ENCODE results near the gene FBXO44.

The FBXO44 gene

DNA sequence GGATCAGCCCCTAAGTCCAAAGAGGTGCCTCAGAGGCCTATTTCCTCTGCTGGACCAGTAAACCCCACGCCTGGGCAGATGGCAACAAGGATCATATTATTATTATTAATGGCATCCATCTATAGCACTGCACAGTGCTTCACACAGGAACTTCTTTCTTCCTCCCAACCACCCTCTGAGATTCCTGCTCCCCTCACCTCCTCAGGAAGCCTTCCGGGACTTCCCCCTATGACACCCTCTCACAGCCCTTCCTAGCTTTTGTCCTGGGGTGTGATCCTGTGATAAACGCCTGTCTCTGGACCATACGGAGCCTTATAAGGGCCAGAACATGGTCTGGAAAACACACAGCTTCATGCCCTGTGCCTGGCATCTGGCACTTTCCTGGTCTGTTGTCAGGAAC, 3.7 kb upstream of the FBXO44 start:
- TF ChIP-seq, protein P1, sequence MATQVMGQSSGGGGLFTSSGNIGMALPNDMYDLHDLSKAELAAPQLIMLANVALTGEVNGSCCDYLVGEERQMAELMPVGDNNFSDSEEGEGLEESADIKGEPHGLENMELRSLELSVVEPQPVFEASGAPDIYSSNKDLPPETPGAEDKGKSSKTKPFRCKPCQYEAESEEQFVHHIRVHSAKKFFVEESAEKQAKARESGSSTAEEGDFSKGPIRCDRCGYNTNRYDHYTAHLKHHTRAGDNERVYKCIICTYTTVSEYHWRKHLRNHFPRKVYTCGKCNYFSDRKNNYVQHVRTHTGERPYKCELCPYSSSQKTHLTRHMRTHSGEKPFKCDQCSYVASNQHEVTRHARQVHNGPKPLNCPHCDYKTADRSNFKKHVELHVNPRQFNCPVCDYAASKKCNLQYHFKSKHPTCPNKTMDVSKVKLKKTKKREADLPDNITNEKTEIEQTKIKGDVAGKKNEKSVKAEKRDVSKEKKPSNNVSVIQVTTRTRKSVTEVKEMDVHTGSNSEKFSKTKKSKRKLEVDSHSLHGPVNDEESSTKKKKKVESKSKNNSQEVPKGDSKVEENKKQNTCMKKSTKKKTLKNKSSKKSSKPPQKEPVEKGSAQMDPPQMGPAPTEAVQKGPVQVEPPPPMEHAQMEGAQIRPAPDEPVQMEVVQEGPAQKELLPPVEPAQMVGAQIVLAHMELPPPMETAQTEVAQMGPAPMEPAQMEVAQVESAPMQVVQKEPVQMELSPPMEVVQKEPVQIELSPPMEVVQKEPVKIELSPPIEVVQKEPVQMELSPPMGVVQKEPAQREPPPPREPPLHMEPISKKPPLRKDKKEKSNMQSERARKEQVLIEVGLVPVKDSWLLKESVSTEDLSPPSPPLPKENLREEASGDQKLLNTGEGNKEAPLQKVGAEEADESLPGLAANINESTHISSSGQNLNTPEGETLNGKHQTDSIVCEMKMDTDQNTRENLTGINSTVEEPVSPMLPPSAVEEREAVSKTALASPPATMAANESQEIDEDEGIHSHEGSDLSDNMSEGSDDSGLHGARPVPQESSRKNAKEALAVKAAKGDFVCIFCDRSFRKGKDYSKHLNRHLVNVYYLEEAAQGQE (IDR thresholded peaks at IDR 0.05; ENCODE audit: insufficient read depth in 1 of 2, low read depth in 2 of 2, low read length in 2 of 2): no peak
- no peak for TF ChIP-seq TAF1 (IDR thresholded peaks at IDR 0.05; ENCODE audit: borderline replicate concordance, insufficient read depth, low read length)
- no peak for TF ChIP-seq POLR2AphosphoS5 (IDR thresholded peaks at IDR 0.05; ENCODE audit: low read depth, low read length)
- TF ChIP-seq FOXP2 (optimal IDR thresholded peaks at IDR 0.05; ENCODE audit: borderline replicate concordance, extremely low read depth, extremely low read length, insufficient read depth): no peak
- no peak for TF ChIP-seq SIN3A (IDR thresholded peaks at IDR 0.05; ENCODE audit: borderline replicate concordance, insufficient read depth, low read length)

GRCh38 chr1:11652203-11652780, 2.4 kb upstream of the FBXO44 start:
- TF ChIP-seq TAF1 (IDR thresholded peaks at IDR 0.05; ENCODE audit: borderline replicate concordance, insufficient read depth, low read length): no peak
- no peak for TF ChIP-seq POLR2AphosphoS5 (IDR thresholded peaks at IDR 0.05; ENCODE audit: low read depth, low read length)
- TF ChIP-seq FOXP2 (optimal IDR thresholded peaks at IDR 0.05; ENCODE audit: borderline replicate concordance, extremely low read depth, extremely low read length, insufficient read depth): no peak
- TF ChIP-seq, protein P1 (IDR thresholded peaks at IDR 0.05; ENCODE audit: insufficient read depth in 1 of 2, low read depth in 2 of 2, low read length in 2 of 2): no peak
- no peak for TF ChIP-seq SIN3A (IDR thresholded peaks at IDR 0.05; ENCODE audit: borderline replicate concordance, insufficient read depth, low read length)

GRCh38 chr1:11653101-11653860, 1.4 kb upstream of the FBXO44 start:
- TF ChIP-seq, protein P1 (IDR thresholded peaks at IDR 0.05; ENCODE audit: insufficient read depth in 1 of 2, low read depth in 2 of 2, low read length in 2 of 2): no peak
- TF ChIP-seq TAF1 (IDR thresholded peaks at IDR 0.05; ENCODE audit: borderline replicate concordance, insufficient read depth, low read length) (no peak), SIN3A (IDR thresholded peaks at IDR 0.05; ENCODE audit: borderline replicate concordance, insufficient read depth, low read length) (no peak), POLR2AphosphoS5 (IDR thresholded peaks at IDR 0.05; ENCODE audit: low read depth, low read length) (no peak), FOXP2 (optimal IDR thresholded peaks at IDR 0.05; ENCODE audit: borderline replicate concordance, extremely low read depth, extremely low read length, insufficient read depth) (no peak)

GRCh38 chr1:11653861-11654136, 878 bp upstream of the FBXO44 start:
- TF ChIP-seq, protein P1 (IDR thresholded peaks at IDR 0.05; ENCODE audit: insufficient read depth in 1 of 2, low read depth in 2 of 2, low read length in 2 of 2): no peak
- TF ChIP-seq SIN3A (IDR thresholded peaks at IDR 0.05; ENCODE audit: borderline replicate concordance, insufficient read depth, low read length) (no peak), POLR2AphosphoS5 (IDR thresholded peaks at IDR 0.05; ENCODE audit: low read depth, low read length) (no peak), FOXP2 (optimal IDR thresholded peaks at IDR 0.05; ENCODE audit: borderline replicate concordance, extremely low read depth, extremely low read length, insufficient read depth) (no peak), TAF1 (IDR thresholded peaks at IDR 0.05; ENCODE audit: borderline replicate concordance, insufficient read depth, low read length) (no peak)
